Kidney (tissue), 14 donors: ENCODE data around the gene TCF7. TPM values are rescaled to one million over a fixed set of nuclear protein-coding genes. Genes with fewer than 3 reads are reported as not detected.
A peak's percentile ranks its signal among the peaks of the same experiment; 100 is the strongest.

Experiments
- DNase-seq, 5 donors: peaks; one replicate each; pipeline ENCODE4 v3.0.0-alpha.2; 2013 to 2020
- FAIRE-seq: peaks from 2 replicates; lab custom pipeline; 2012; peaks lifted over from hg19 to GRCh38; lab: Jason Lieb, UNC
- H3K27ac ChIP-seq, 2 donors: one replicate each; pipeline ENCODE4 v1.7.0; 2013; ENCODE audit warnings: low read depth in 2 of 2, low read length in 2 of 2, inconsistent platforms in 1 of 2
- H3K27me3 ChIP-seq: one replicate; pipeline ENCODE4 v1.7.1; 2013; ENCODE audit warnings: low read length, inconsistent platforms; ENCODE audit not compliant: control insufficient read depth, insufficient read depth
- H3K36me3 ChIP-seq, 3 donors: one replicate each; pipeline versions ENCODE4 v1.7.0 to v1.7.1; 2013; ENCODE audit warnings: low read length in 3 of 3, control low read depth in 1 of 3, inconsistent platforms in 1 of 3; ENCODE audit not compliant: insufficient read depth in 3 of 3, control insufficient read depth in 2 of 3
- H3K4me1 ChIP-seq, 3 donors: one replicate each; pipeline versions ENCODE4 v1.7.0 to v1.7.1; 2013; ENCODE audit warnings: low read length in 3 of 3, inconsistent platforms in 1 of 3, low read depth in 1 of 3; ENCODE audit not compliant: control insufficient read depth in 2 of 3, insufficient read depth in 2 of 3
- H3K4me3 ChIP-seq, 3 donors: one replicate each; pipeline versions ENCODE4 v1.7.0 to v1.8.1; 2013; ENCODE audit warnings: low read length in 3 of 3, control low read depth in 1 of 3, inconsistent platforms in 1 of 3
- H3K9ac ChIP-seq, 3 donors: one replicate each; pipeline versions ENCODE4 v1.7.0 to v1.7.1; 2013; ENCODE audit warnings: low read length in 3 of 3, control low read depth in 1 of 3, inconsistent platforms in 1 of 3
- H3K9me3 ChIP-seq, 3 donors: one replicate each; pipeline versions ENCODE4 v1.7.0 to v1.7.1; 2013; ENCODE audit warnings: low read length in 3 of 3, control low read depth in 1 of 3, inconsistent platforms in 1 of 3; ENCODE audit not compliant: control insufficient read depth in 2 of 3, insufficient read depth in 1 of 3
- intact Hi-C: fragments of 100-400 bp; cut with DNase I; formaldehyde crosslinking; loops from one replicate; pipeline ENCODE4 v1.11.1; 2022
- polyA plus RNA-seq: library from polyadenylated mRNA; stranded (reverse); fragments of 350-450 nt; fragmentation: Illumina TruSeq; extraction: RNeasy Lipid Tissue Mini Kit (QIAGEN cat#74804); gene quantifications from one replicate; pipeline ENCODE4 v1.2.3, GENCODE V29; 2014; ENCODE audit warnings: low read depth, low replicate concordance; ENCODE audit not compliant: insufficient read depth
- total RNA-seq: library from RNA; stranded (reverse); fragmentation: NEBNext Ultra II Directional; extraction: Animal tissue kit (Norgen Biotek cat#: 25700); gene quantifications from one replicate; pipeline ENCODE4 v1.2.1, GENCODE V29; 2021
- TF ChIP-seq, protein P1 (sequence below): IDR thresholded peaks from 3 replicates; pipeline ENCODE4 v1.5.1; 2012; ENCODE audit warnings: mild to moderate bottlenecking, moderate library complexity, borderline replicate concordance; ENCODE audit not compliant: insufficient read depth; ENCODE audit errors: extremely low read depth
- donor health status: control.
- donor health status: control.
- donor health status: control.
- donor health status: control.
- donor health status: control.
- donor health status: DM: yes; HTN: yes; CAD: no.
- donor health status: Normal renal cell carcinoma (clear cell type).

Gene TCF7
- total and polyA plus RNA-seq, 2 donors from 2014 or later = 1.2 to 15.6 TPM

DNA sequence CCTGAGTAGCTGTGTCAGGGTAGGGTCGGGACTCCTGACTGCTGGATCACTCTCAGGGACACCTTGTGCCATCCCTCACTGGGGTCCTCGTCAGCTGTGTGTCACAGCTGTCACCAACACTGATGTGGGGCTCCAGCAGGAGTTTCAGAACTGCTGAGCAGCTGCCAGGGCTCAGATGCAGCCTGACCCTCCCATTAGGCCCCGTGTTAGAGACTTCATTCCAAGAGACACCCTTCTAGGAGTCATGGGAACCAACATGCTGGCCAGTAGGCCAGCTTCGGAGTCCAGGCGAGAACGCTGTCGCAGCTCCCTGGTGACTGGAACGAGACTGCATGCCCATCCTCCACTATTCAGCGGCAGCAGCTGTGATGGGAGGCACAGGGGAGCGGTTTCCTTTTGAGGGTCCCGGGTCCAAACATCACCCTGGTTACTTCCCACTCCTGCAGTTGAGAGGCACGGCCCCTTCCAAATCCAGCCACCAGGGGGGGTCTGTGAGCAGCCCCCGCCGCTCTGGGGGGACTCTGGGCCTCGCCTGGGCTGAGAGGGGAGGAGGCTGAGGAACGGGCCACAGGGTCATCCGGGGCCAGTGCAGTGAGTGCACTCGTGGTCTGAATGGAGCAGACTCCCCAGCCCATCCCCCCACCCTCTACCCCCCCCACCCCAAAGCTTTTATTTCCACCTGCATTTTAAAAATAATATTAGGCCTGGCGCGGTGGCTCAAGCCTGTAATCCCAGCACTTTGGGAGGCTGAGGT, 12.6 kb upstream of the TCF7 start:
- intact Hi-C loops = no loop called here
- H3K36me3 ChIP-seq = no peaks in the 10 kb centered on the region
- H3K4me3 ChIP-seq = no peak overlapping the region
- no peak overlapping the region for H3K9ac ChIP-seq
- H3K4me1 ChIP-seq = peaks cover 0 to 10% (median 0%) of the 10 kb centered on the region in 3 donors
- TF ChIP-seq, protein P1, sequence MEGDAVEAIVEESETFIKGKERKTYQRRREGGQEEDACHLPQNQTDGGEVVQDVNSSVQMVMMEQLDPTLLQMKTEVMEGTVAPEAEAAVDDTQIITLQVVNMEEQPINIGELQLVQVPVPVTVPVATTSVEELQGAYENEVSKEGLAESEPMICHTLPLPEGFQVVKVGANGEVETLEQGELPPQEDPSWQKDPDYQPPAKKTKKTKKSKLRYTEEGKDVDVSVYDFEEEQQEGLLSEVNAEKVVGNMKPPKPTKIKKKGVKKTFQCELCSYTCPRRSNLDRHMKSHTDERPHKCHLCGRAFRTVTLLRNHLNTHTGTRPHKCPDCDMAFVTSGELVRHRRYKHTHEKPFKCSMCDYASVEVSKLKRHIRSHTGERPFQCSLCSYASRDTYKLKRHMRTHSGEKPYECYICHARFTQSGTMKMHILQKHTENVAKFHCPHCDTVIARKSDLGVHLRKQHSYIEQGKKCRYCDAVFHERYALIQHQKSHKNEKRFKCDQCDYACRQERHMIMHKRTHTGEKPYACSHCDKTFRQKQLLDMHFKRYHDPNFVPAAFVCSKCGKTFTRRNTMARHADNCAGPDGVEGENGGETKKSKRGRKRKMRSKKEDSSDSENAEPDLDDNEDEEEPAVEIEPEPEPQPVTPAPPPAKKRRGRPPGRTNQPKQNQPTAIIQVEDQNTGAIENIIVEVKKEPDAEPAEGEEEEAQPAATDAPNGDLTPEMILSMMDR = peak; percentile 55
- DNase-seq = peak; percentile 47 to 78 (median 59)
- H3K27ac ChIP-seq = no peak overlapping the region
- FAIRE-seq = no peak
- H3K27me3 ChIP-seq = no peaks in the 10 kb centered on the region
- no peaks in the 10 kb centered on the region for H3K9me3 ChIP-seq

DNA sequence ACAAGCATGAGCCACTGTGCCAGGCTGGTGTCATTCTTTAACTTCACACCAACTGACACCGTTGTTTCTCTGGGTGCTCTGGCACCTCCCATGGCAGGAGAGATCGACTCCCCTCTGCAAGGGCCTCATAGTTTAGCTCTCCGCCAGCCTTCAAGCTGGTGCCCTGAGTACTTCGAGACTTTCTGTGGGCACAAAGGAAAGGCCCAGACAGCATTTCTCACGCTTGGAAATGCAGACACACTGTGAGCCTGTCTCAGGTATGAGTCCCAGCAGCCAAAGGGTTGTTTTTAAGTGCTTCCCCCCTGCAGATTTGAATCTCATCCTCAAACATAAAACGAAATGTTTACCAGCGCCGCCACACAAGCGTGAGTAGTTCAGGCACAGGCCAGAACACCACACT, 11.1 kb upstream of the TCF7 start:
- Histone ChIP-seq H3K36me3 (no peaks in the 10 kb centered on the region), H3K4me3 (no peak overlapping the region), H3K9ac (no peak overlapping the region), H3K27ac (no peak overlapping the region), H3K27me3 (no peaks in the 10 kb centered on the region), H3K9me3 (no peaks in the 10 kb centered on the region), H3K4me1 (peaks cover 0 to 10% (median 0%) of the 10 kb centered on the region in 3 donors)
- TF ChIP-seq, protein P1 = no peak
- DNase-seq (no peak), FAIRE-seq (no peak)
- intact Hi-C loops = no loop called here

DNA sequence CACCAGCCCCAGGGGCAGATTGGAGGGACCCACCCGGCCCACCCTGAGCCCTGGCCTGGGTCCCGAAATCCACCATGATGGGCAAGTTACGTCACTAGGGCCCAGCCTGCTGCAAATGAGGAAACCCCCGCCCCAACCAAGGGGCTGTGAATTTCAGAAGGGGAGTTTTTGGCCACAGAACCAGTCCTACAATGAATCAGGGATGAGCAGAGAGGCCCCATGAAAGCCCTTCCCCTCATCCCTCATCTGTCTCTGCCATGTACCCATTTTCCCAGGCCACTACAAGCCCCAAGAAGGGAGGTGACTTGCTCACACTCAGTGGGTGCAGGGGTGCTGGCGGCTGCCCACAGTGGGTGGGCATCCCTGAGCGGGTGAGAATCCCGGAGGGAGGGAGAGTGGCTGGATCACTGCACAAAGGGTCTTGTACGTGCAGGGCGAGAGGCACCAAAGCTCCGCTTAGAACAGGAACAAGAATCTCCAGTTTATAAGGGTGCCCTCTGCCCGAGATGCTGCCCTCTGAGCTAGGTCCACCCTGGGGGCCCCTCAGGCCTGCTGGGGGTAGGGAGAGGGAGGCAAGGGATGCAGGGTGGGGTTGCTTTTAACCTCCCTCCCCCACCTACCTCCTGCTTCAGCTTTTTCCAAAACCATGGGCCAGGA, 10.4 kb upstream of the TCF7 start:
- no peak overlapping the region for H3K27ac ChIP-seq
- peaks cover 0 to 6% (median 0%) of the 10 kb centered on the region in 3 donors for H3K4me1 ChIP-seq
- no peak for FAIRE-seq
- peak in 1 of 5 donors; percentile 45 for DNase-seq
- intact Hi-C loops = no loop called here
- no peak overlapping the region for H3K4me3 ChIP-seq
- H3K9me3 ChIP-seq = no peaks in the 10 kb centered on the region
- TF ChIP-seq, protein P1 = no peak
- H3K9ac ChIP-seq = no peak overlapping the region
- H3K27me3 ChIP-seq = no peaks in the 10 kb centered on the region
- no peaks in the 10 kb centered on the region for H3K36me3 ChIP-seq
